Colon (tissue), 2 donors: Measurements from ENCODE around the gene AP5Z1.

Source experiments
- FAIRE-seq: peaks from 2 replicates; lab custom pipeline; 2012; peaks lifted over from hg19 to GRCh38; lab: Jason Lieb, UNC
- donor health status: control.
- donor health status: control.

The AP5Z1 gene

GRCh38 chr7:4803397-4804241 lies 28.2 kb downstream of the AP5Z1 start:
- no peak for FAIRE-seq

GRCh38 chr7:4805110-4805983 lies 29.9 kb downstream of the AP5Z1 start:
- FAIRE-seq = no peak

- no peak for FAIRE-seq
These were observed 30.5 kb downstream of the AP5Z1 start for GRCh38 chr7:4805984-4806300.

GRCh38 chr7:4806983-4807597 lies 31.7 kb downstream of the AP5Z1 start:
- FAIRE-seq = no peak

- no peak for FAIRE-seq
These were observed 32.2 kb downstream of the AP5Z1 start for GRCh38 chr7:4807598-4808016.

- no peak for FAIRE-seq
These were observed 32.6 kb downstream of the AP5Z1 start for GRCh38 chr7:4808026-4808425.

GRCh38 chr7:4808565-4808964 lies 33.1 kb downstream of the AP5Z1 start:
- FAIRE-seq = no peak

- no peak for FAIRE-seq
These were observed 33.7 kb downstream of the AP5Z1 start for GRCh38 chr7:4809091-4809591.

- no peak for FAIRE-seq
These were observed 34.2 kb downstream of the AP5Z1 start for GRCh38 chr7:4809666-4810065.

- FAIRE-seq = no peak
These were observed 39.0 kb downstream of the AP5Z1 start for GRCh38 chr7:4814433-4814832.

- FAIRE-seq = no peak
These were observed 39.7 kb downstream of the AP5Z1 start for GRCh38 chr7:4815121-4815520.

GRCh38 chr7:4815609-4816418 lies 40.4 kb downstream of the AP5Z1 start:
- no peak for FAIRE-seq

- no peak for FAIRE-seq
These were observed 41.1 kb downstream of the AP5Z1 start for GRCh38 chr7:4816419-4817080.

- no peak for FAIRE-seq
These were observed 41.9 kb downstream of the AP5Z1 start for GRCh38 chr7:4817178-4817901.

GRCh38 chr7:4818000-4818794 lies 42.8 kb downstream of the AP5Z1 start:
- no peak for FAIRE-seq

- FAIRE-seq = no peak
These were observed 44.4 kb downstream of the AP5Z1 start for GRCh38 chr7:4819560-4820404.

GRCh38 chr7:4820405-4820966 lies 45.1 kb downstream of the AP5Z1 start:
- no peak for FAIRE-seq

GRCh38 chr7:4820967-4821471 lies 45.6 kb downstream of the AP5Z1 start:
- FAIRE-seq = no peak
